Sigmoid colon (tissue), 4 donors: ENCODE results near the gene ZNF275.

Source experiments
- CTCF ChIP-seq, 4 experiments: fragments of 450-650 bp in 3 of 4; fragments of 200-600 bp in 1 of 4; IDR thresholded peaks; one replicate each; pipeline ENCODE4 v1.5.1; 2016 to 2019; ENCODE audit warnings: antibody characterized with exemption in 4 of 4, mild to moderate bottlenecking in 3 of 4, moderate library complexity in 2 of 4
- POLR2AphosphoS5 ChIP-seq, 4 donors: sonication (generic); formaldehyde crosslinking; IDR thresholded peaks; one replicate each; pipeline ENCODE4 v1.6.1; 2017; ENCODE audit warnings: antibody characterized with exemption in 4 of 4

DNA sequence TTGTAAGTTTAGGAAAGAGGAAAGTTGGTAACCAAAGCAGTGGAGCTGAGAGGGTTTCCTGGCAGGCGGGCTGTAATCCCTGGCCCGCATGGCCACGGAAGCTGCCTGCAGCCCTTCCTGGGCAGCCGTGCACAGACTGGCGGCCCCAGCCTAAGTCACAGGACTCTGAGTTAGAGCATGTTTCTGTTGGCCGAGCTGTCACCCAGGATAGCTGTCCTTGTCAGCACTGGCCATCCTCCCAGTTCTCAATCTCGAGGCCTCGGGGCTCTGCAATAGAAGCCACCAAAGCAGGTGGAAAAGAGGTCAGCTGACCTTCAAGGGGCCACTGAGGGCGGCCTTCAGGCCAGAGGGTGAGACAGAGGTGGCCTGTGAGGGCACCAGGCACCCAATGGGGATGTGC lies 46.7 kb downstream of the ZNF275 start:
- no peak for TF ChIP-seq CTCF (IDR thresholded peaks at IDR 0.05)
- TF ChIP-seq POLR2AphosphoS5 (IDR thresholded peaks at IDR 0.05): no peak
